DMS 273 treated with DMSO at 0.1 percent for 48 hours (cell line): ENCODE measurements around the gene TTR.

Experiments
- DNase-seq: peaks from one replicate; lab custom pipeline; 2025; lab: John Stamatoyannopoulos, UW

TTR gene

DNA sequence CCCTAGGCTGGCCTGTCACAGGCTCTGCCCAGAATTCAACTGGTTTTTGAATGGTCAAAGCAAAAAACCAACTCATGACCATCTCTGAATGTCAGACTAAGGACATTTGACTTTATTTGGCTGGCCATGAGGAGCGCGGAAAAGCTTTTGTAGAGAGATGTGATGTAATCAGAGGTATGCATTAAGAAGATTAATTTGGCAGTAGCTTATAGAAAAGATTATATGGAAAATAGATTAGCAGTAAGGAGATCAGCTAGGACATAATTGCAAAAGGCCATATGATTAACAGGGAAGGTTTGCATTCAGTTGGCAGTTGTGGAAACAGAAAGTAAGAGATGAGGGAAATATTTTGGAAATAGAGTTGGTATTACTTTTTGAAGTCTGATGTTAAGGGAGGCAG is 12.3 kb upstream of the TTR start:
- DNase-seq = no peak

GRCh38 chr18:31581498-31582197 is 10.0 kb upstream of the TTR start:
- DNase-seq = no peak

DNA sequence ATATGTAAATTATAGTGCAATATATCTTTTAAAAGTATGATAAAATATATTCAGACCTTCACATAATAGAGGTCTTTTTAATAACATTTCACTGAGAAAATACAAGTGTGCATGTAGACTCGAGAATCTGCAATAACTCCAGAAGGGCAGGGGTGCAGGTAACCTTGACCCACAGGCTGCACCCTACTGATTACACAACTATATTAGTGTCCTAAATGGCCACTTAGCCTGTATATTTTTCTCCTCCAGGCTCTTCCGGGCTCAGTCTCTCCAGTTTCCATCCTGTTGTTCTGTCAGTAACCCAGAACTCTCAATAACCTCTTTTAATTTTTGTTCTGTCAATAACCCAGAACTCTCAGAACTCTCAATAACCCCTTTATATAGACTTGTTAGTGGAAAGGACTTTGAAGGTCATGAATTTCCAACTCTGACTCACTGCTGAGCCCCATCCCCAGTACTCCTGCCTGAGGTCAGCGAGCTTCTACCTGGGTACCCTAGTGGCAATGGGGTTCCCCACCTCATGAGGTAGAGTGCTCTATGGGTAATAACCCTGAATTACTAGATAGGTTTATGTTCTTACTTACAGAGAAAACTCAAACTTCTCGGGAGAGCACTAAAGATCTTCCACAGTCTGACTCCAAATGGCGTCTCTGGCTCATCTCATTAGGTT is 8.4 kb upstream of the TTR start:
- DNase-seq = no peak

DNA sequence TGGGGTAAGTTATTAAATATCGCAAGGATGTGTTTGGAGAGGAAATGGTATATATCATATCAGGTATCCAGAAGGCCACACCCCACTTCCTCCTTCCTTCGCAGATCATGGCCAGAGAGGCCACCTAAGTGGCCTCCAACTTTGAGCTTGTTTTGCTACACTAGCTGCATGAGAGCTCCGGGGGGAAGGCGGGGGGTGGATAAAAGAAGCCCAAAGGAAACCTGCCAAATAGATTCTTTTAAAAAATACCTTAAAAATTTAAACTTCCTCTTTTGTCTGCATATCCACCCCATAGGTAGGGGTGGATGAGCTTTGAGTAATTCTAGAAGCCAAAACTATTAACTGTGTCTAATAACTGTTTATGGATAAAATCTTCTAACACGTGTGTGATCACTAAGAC is 5.7 kb upstream of the TTR start:
- DNase-seq = no peak

DNA sequence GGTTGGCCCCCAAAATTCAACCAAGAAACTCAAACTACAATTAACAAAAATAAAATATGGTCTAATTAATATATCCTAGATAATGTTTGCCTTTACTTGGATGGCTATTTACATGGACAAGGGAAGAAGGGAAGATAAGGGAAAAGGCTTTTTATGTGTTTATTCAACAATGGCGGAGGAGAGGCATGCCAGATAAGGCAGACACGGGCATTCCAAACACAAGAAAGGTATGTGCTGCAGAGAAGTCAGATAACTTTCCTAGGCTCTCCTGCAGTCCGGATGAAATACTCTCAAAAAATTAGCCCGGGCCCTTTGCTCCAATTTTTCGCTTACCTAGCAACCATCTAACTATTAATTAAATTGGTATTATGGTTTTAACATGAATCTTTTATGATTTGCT is 5.1 kb upstream of the TTR start:
- DNase-seq = no peak

DNA sequence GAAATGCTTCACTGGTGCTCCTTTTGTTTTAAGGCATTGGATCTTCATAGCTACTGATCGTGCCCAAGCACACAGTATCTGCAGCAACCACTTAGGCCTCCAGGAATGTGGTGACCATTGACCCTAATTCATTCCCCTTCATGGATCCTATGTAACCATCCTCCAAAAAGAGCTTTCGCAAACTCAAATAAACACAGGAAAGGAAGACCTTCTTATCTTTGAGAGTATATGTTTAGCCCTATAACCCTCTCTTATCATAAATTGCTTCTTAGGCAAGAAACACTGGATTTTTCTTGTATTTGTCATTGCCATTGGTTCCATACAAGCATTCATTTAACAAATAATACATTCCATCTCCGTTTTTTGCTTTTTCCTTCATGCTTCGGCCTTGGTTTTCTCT is 4.1 kb upstream of the TTR start:
- DNase-seq = no peak

GRCh38 chr18:31590570-31590969 is 1.1 kb upstream of the TTR start:
- no peak for DNase-seq

DNA sequence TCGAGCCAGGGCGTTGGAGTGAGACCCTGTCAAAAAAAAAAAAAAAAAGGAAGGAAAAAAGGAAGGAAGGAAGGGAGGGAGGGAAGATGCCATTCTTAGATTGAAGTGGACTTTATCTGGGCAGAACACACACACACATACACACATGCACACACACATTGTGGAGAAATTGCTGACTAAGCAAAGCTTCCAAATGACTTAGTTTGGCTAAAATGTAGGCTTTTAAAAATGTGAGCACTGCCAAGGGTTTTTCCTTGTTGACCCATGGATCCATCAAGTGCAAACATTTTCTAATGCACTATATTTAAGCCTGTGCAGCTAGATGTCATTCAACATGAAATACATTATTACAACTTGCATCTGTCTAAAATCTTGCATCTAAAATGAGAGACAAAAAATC is 564 bp upstream of the TTR start:
- no peak for DNase-seq

DNA sequence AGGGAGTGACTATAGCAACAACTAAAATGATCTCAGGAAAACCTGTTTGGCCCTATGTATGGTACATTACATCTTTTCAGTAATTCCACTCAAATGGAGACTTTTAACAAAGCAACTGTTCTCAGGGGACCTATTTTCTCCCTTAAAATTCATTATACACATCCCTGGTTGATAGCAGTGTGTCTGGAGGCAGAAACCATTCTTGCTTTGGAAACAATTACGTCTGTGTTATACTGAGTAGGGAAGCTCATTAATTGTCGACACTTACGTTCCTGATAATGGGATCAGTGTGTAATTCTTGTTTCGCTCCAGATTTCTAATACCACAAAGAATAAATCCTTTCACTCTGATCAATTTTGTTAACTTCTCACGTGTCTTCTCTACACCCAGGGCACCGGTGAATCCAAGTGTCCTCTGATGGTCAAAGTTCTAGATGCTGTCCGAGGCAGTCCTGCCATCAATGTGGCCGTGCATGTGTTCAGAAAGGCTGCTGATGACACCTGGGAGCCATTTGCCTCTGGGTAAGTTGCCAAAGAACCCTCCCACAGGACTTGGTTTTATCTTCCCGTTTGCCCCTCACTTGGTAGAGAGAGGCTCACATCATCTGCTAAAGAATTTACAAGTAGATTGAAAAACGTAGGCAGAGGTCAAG is 955 bp downstream of the TTR start:
- DNase-seq = no peak

GRCh38 chr18:31595121-31595771 is 3.6 kb downstream of the TTR start:
- DNase-seq = no peak

- no peak for DNase-seq
Observed at GRCh38 chr18:31596081-31596872, 4.6 kb downstream of the TTR start.

DNA sequence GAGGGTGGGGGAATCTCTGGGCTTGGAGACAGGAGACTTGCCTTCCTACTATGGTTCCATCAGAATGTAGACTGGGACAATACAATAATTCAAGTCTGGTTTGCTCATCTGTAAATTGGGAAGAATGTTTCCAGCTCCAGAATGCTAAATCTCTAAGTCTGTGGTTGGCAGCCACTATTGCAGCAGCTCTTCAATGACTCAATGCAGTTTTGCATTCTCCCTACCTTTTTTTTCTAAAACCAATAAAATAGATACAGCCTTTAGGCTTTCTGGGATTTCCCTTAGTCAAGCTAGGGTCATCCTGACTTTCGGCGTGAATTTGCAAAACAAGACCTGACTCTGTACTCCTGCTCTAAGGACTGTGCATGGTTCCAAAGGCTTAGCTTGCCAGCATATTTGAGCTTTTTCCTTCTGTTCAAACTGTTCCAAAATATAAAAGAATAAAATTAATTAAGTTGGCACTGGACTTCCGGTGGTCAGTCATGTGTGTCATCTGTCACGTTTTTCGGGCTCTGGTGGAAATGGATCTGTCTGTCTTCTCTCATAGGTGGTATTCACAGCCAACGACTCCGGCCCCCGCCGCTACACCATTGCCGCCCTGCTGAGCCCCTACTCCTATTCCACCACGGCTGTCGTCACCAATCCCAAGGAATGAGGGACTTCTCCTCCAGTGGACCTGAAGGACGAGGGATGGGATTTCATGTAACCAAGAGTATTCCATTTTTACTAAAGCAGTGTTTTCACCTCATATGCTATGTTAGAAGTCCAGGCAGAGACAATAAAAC is 6.5 kb downstream of the TTR start:
- DNase-seq = no peak

DNA sequence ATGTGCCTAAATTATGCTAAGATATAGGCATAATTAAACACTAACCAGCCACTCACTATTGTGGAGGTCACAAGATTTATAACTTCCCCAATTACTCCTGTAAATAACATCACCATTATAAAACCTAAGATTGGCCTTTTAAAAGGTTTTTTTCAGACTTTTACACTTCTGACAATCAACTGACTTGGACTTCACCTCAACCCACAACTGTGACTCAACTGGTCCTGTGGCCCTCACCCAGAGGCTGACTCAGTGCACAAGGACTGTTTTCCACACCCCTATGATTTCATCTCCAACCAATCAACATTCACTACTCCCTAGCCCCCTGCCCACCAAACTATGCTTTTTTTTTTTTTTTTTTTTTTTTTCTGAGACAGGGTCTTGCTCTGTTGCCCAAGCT is 11.6 kb downstream of the TTR start:
- DNase-seq = no peak

- no peak for DNase-seq
Observed at GRCh38 chr18:31606265-31606664, 14.6 kb downstream of the TTR start.

- no peak for DNase-seq
Observed at GRCh38 chr18:31607384-31607783, 15.7 kb downstream of the TTR start.

DNA sequence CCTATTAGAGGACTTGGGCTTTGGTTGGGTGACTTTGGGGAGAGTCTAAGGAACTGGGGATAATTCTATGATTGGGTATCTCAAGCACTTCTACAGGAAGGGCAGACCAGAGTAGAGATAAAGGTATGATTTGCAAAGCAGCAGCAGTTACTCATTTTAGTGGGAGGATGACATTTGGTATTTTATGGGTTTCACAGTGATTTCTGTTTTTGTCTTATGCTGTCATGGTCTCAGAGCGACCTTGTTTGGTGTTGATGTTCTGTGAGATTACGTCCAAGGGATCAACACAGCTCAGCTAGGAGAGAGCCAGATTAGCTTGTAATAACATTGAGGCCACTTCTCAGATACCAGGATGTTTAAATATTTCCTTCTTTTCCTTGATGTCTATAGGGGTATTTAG is 18.2 kb downstream of the TTR start:
- DNase-seq = no peak

- no peak for DNase-seq
Observed at GRCh38 chr18:31610286-31611205, 18.9 kb downstream of the TTR start.

DNA sequence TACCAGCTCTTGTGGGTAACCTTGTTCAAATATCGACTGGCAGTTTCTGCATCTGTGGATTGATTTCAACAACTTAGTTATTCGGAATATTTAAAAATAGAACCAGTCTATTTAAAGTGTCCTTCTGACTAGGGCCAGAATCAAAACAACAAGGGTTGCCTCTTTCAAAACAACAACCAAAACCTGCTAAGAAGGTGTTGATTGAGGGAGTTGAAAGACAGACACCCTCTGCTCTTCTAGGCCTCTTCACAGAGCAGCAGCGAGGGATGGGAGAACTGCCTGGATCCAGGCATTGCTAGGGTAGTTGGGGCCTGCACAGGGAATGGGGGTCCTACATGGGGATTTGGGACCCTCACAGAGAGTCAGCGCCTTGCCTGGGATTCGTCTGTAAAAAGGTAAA is 19.8 kb downstream of the TTR start:
- DNase-seq = no peak

DNA sequence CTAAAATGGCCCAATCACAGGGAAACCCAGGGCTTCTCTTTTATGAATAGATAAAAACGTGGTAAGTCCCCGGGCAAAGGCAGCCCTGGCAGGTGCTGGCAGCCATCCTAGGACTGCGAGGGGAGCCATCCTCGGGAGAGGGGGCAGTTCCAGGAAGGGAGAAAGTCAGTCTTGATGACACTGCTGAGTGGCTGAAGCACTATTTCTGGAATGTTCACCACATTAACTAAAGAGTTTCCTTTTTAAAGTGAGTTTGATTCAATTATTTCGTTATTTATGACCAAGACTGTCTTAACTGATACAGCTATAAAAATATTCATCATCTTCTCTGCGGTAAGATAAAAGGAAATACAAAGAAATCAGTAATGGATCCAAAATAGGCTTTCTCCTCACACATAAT is 20.4 kb downstream of the TTR start:
- DNase-seq = no peak

GRCh38 chr18:31614044-31614443 is 22.4 kb downstream of the TTR start:
- DNase-seq = no peak
